Tibial artery (tissue), 4 donors: ENCODE results near the gene CD3G.

ENCODE experiments used
- DNase-seq, 2 donors: peaks; one replicate each; pipeline ENCODE4 v3.0.0-alpha.2; 2019
- H3K27ac ChIP-seq, 2 donors: fragments of 200-600 bp; sonication (generic) in 1 of 2; 1 replicate in 1 of 2; 2 replicates in 1 of 2; pipeline ENCODE4 v1.5.1; 2018 to 2019; ENCODE audit warnings: mild to moderate bottlenecking in 1 of 2
- H3K27me3 ChIP-seq, 2 donors: fragments of 200-600 bp; sonication (generic) in 1 of 2; one replicate each; pipeline versions ENCODE4 v1.5.1 to v1.6.0; 2016 to 2019
- H3K36me3 ChIP-seq, 3 donors: fragments of 200-600 bp; sonication (generic) in 2 of 3; one replicate each; pipeline ENCODE4 v1.5.1; 2016 to 2019; ENCODE audit warnings: mild to moderate bottlenecking in 2 of 3
- H3K4me1 ChIP-seq, 4 donors: fragments of 200-600 bp; sonication (generic) in 2 of 4; 1 replicate in 3 of 4; 2 replicates in 1 of 4; pipeline ENCODE4 v1.5.1; 2016 to 2019
- H3K4me3 ChIP-seq, 2 donors: fragments of 200-600 bp; sonication (generic) in 1 of 2; 1 replicate in 1 of 2; 2 replicates in 1 of 2; pipeline ENCODE4 v1.5.1; 2018 to 2019; ENCODE audit warnings: mild to moderate bottlenecking in 2 of 2
- H3K9me3 ChIP-seq, 3 donors: fragments of 200-600 bp; sonication (generic) in 1 of 3; one replicate each; pipeline ENCODE4 v1.5.1; 2016 to 2019
- CTCF ChIP-seq, 2 experiments: fragments of 200-600 bp in 1 of 2; fragments of 450-650 bp in 1 of 2; IDR thresholded peaks; one replicate each; pipeline ENCODE4 v1.5.1; 2017 to 2019; ENCODE audit warnings: antibody characterized with exemption in 2 of 2, mild to moderate bottlenecking in 1 of 2, moderate library complexity in 1 of 2
- intact Hi-C: fragments of 100-400 bp; cut with DNase I; formaldehyde crosslinking; loops from one replicate; pipeline ENCODE4 v1.15.0; 2023; ENCODE audit warnings: low total_unique reads

Gene CD3G

GRCh38 chr11:118379497-118379896 is 35.4 kb downstream of the CD3G start:
- H3K9me3 ChIP-seq = no peaks in the 10 kb centered on the region
- no peak for TF ChIP-seq CTCF (IDR thresholded peaks at IDR 0.05)
- H3K4me3 ChIP-seq = no peak overlapping the region
- H3K36me3 ChIP-seq = peaks cover 91 to 100% (median 91%) of the 10 kb centered on the region in 3 donors
- no peaks in the 10 kb centered on the region for H3K4me1 ChIP-seq
- no peaks in the 10 kb centered on the region for H3K27me3 ChIP-seq
- intact Hi-C loops = no loop called here
- no peak overlapping the region for H3K27ac ChIP-seq
- DNase-seq = no peak

- peaks cover 91 to 100% (median 93%) of the 10 kb centered on the region in 3 donors for H3K36me3 ChIP-seq
- H3K4me3 ChIP-seq = no peak overlapping the region
- no peaks in the 10 kb centered on the region for H3K4me1 ChIP-seq
- H3K27ac ChIP-seq = no peak overlapping the region
- intact Hi-C loops = no loop called here
- no peak for DNase-seq
- no peaks in the 10 kb centered on the region for H3K27me3 ChIP-seq
- no peaks in the 10 kb centered on the region for H3K9me3 ChIP-seq
- TF ChIP-seq CTCF (IDR thresholded peaks at IDR 0.05) = no peak
Measured at GRCh38 chr11:118380571-118380970, 36.4 kb downstream of the CD3G start.

GRCh38 chr11:118382954-118383353 is 38.8 kb downstream of the CD3G start:
- Histone ChIP-seq H3K4me3 (no peak overlapping the region), H3K27me3 (no peaks in the 10 kb centered on the region), H3K36me3 (peaks cover 94 to 100% (median 97%) of the 10 kb centered on the region in 3 donors), H3K27ac (no peak overlapping the region), H3K9me3 (no peaks in the 10 kb centered on the region), H3K4me1 (no peaks in the 10 kb centered on the region)
- intact Hi-C loops = no loop called here
- TF ChIP-seq CTCF (IDR thresholded peaks at IDR 0.05) = no peak
- DNase-seq = no peak

GRCh38 chr11:118383657-118384056 is 39.5 kb downstream of the CD3G start:
- intact Hi-C loops = no loop called here
- DNase-seq = no peak
- Histone ChIP-seq H3K4me3 (no peak overlapping the region), H3K27ac (no peak overlapping the region), H3K36me3 (peaks cover 93 to 100% (median 97%) of the 10 kb centered on the region in 3 donors), H3K27me3 (no peaks in the 10 kb centered on the region), H3K4me1 (no peaks in the 10 kb centered on the region), H3K9me3 (no peaks in the 10 kb centered on the region)
- TF ChIP-seq CTCF (IDR thresholded peaks at IDR 0.05) = no peak

- no peak overlapping the region for H3K4me3 ChIP-seq
- H3K27ac ChIP-seq = no peak overlapping the region
- no peaks in the 10 kb centered on the region for H3K27me3 ChIP-seq
- H3K36me3 ChIP-seq = peaks cover 52 to 66% (median 62%) of the 10 kb centered on the region in 3 donors
- TF ChIP-seq CTCF (IDR thresholded peaks at IDR 0.05) = no peak
- no peaks in the 10 kb centered on the region for H3K9me3 ChIP-seq
- H3K4me1 ChIP-seq = peaks cover 0 to 6% (median 4%) of the 10 kb centered on the region in 4 donors
- intact Hi-C loops = no loop called here
- DNase-seq = no peak
Measured at GRCh38 chr11:118396097-118396501, 52.0 kb downstream of the CD3G start.

- Histone ChIP-seq H3K27ac (no peak overlapping the region), H3K4me1 (peaks cover 0 to 8% (median 7%) of the 10 kb centered on the region in 4 donors), H3K4me3 (no peak overlapping the region), H3K36me3 (peaks cover 41 to 52% (median 51%) of the 10 kb centered on the region in 3 donors), H3K27me3 (no peaks in the 10 kb centered on the region), H3K9me3 (no peaks in the 10 kb centered on the region)
- no peak for TF ChIP-seq CTCF (IDR thresholded peaks at IDR 0.05)
- no peak for DNase-seq
- intact Hi-C loops = no loop called here
Measured at GRCh38 chr11:118397448-118397847, 53.3 kb downstream of the CD3G start.
